Measurements from ENCODE around the gene OOSP4A.
"Not testable (repeated sequence)": the region's sequence is repeated elsewhere in the genome, so short reads cannot be mapped to it uniquely, and the experiment has no call there.

OOSP4A gene

GRCh38 chr11:59981106-59981770 lies 17.4 kb downstream of the OOSP4A start:
- Histone ChIP-seq H3K79me2 (ENCODE audit: control insufficient read depth, insufficient read depth, low read length) (no peaks in the 10 kb centered on the region), H3K4me1 (ENCODE audit: control insufficient read depth, low read depth, low read length) (no peaks in the 10 kb centered on the region), H3K9ac (ENCODE audit: low read length) (no peak overlapping the region), H2BK120ac (ENCODE audit: low read depth, low read length) (no peak overlapping the region), H2BK15ac (replicated peaks; ENCODE audit: low read depth) (no peak overlapping the region), H3K36me3 (ENCODE audit: control insufficient read depth, insufficient read depth, low read length) (no peaks in the 10 kb centered on the region), H3K27ac (ENCODE audit: low read depth, low read length) (no peak overlapping the region), H3K56ac (ENCODE audit: low read length) (no peak overlapping the region), H3K4me3 (ENCODE audit: low read length) (no peak overlapping the region), H2AK5ac (ENCODE audit: low read length) (no peak overlapping the region), H2BK5ac (ENCODE audit: low read length) (no peak overlapping the region), H3K23ac (ENCODE audit: low read length) (no peak overlapping the region), H4K8ac (ENCODE audit: low read depth, low read length) (no peak overlapping the region), H3K79me1 (ENCODE audit: low read length) (no peaks in the 10 kb centered on the region), H4K5ac (ENCODE audit: low read length) (no peak overlapping the region), H3K4ac (ENCODE audit: low read depth, low read length) (no peak overlapping the region), H3K27me3 (ENCODE audit: insufficient read depth, low read length, poor library complexity) (no peaks in the 10 kb centered on the region), H3K4me2 (ENCODE audit: low read length) (no peak overlapping the region), H3K18ac (ENCODE audit: low read length) (no peak overlapping the region)
- no CpG with 5 or more reads among the region's 4 CpGs for WGBS (ENCODE audit: extremely low coverage, insufficient coverage, low lambda C conversion rate)
- no peak for DNase-seq

- not testable (repeated sequence) for H4K5ac ChIP-seq (ENCODE audit: low read length); H2AK5ac ChIP-seq (ENCODE audit: low read length); H2BK5ac ChIP-seq (ENCODE audit: low read length); H4K8ac ChIP-seq (ENCODE audit: low read depth, low read length); H3K79me2 ChIP-seq (ENCODE audit: control insufficient read depth, insufficient read depth, low read length); H2BK120ac ChIP-seq (ENCODE audit: low read depth, low read length); H3K79me1 ChIP-seq (ENCODE audit: low read length); H3K4me3 ChIP-seq (ENCODE audit: low read length); H3K36me3 ChIP-seq (ENCODE audit: control insufficient read depth, insufficient read depth, low read length); H3K23ac ChIP-seq (ENCODE audit: low read length); H3K9ac ChIP-seq (ENCODE audit: low read length); H3K18ac ChIP-seq (ENCODE audit: low read length); H3K4me2 ChIP-seq (ENCODE audit: low read length); H3K56ac ChIP-seq (ENCODE audit: low read length); H3K27me3 ChIP-seq (ENCODE audit: insufficient read depth, low read length, poor library complexity); H3K4me1 ChIP-seq (ENCODE audit: control insufficient read depth, low read depth, low read length); H2BK15ac ChIP-seq (replicated peaks; ENCODE audit: low read depth); H3K27ac ChIP-seq (ENCODE audit: low read depth, low read length); DNase-seq; H3K4ac ChIP-seq (ENCODE audit: low read depth, low read length)
- WGBS (ENCODE audit: extremely low coverage, insufficient coverage, low lambda C conversion rate), result no CpG with 5 or more reads among the region's 4 CpGs
These were observed 18.2 kb downstream of the OOSP4A start for GRCh38 chr11:59982037-59982436.

DNA sequence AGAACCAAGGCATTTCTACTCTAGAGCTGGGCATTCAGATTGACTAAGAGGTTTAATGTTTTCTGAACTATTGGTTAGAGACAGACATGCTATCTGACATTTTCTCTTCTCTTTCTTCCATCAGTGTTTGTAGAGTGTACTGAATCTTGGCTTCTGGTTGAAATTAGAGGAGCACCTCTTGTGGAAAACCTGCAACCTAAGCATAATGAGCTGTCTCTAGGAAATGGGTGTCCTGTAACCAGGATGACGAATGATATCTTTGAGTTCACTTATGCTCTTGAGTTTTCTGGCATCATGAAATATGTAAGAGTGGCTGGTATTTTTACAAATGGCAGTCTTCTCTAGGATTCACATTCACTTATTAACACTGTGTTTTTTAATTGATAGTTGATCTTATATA lies 19.4 kb downstream of the OOSP4A start:
- WGBS (ENCODE audit: extremely low coverage, insufficient coverage, low lambda C conversion rate), result no CpG with 5 or more reads among the region's 1 CpG

GRCh38 chr11:59984368-59984767 lies 20.5 kb downstream of the OOSP4A start:
- H3K4ac ChIP-seq (ENCODE audit: low read depth, low read length), result no peak overlapping the region
- H3K9ac ChIP-seq (ENCODE audit: low read length), result no peak overlapping the region
- no peak overlapping the region for H3K18ac ChIP-seq (ENCODE audit: low read length)
- WGBS (ENCODE audit: extremely low coverage, insufficient coverage, low lambda C conversion rate), result no CpG with 5 or more reads among the region's 3 CpGs
- no peak overlapping the region for H3K23ac ChIP-seq (ENCODE audit: low read length)
- no peaks in the 10 kb centered on the region for H3K36me3 ChIP-seq (ENCODE audit: control insufficient read depth, insufficient read depth, low read length)
- no peaks in the 10 kb centered on the region for H3K79me2 ChIP-seq (ENCODE audit: control insufficient read depth, insufficient read depth, low read length)
- no peak overlapping the region for H2AK5ac ChIP-seq (ENCODE audit: low read length)
- H3K56ac ChIP-seq (ENCODE audit: low read length), result no peak overlapping the region
- H2BK15ac ChIP-seq (replicated peaks; ENCODE audit: low read depth), result no peak overlapping the region
- H3K4me2 ChIP-seq (ENCODE audit: low read length), result no peak overlapping the region
- no peak overlapping the region for H3K27ac ChIP-seq (ENCODE audit: low read depth, low read length)
- H2BK5ac ChIP-seq (ENCODE audit: low read length), result no peak overlapping the region
- DNase-seq, result no peak
- H3K4me1 ChIP-seq (ENCODE audit: control insufficient read depth, low read depth, low read length), result no peaks in the 10 kb centered on the region
- H2BK120ac ChIP-seq (ENCODE audit: low read depth, low read length), result no peak overlapping the region
- no peak overlapping the region for H4K8ac ChIP-seq (ENCODE audit: low read depth, low read length)
- H4K5ac ChIP-seq (ENCODE audit: low read length), result no peak overlapping the region
- H3K4me3 ChIP-seq (ENCODE audit: low read length), result no peak overlapping the region
- no peaks in the 10 kb centered on the region for H3K27me3 ChIP-seq (ENCODE audit: insufficient read depth, low read length, poor library complexity)
- no peaks in the 10 kb centered on the region for H3K79me1 ChIP-seq (ENCODE audit: low read length)

More for the DNA sequence above, 19.4 kb downstream of the OOSP4A start:
- Histone ChIP-seq H3K79me1 (ENCODE audit: low read length) (no peaks in the 10 kb centered on the region), H2BK120ac (ENCODE audit: low read depth, low read length) (no peak overlapping the region), H3K9ac (ENCODE audit: low read length) (no peak overlapping the region), H2BK15ac (replicated peaks; ENCODE audit: low read depth) (no peak overlapping the region), H3K36me3 (ENCODE audit: control insufficient read depth, insufficient read depth, low read length) (no peaks in the 10 kb centered on the region), H3K56ac (ENCODE audit: low read length) (no peak overlapping the region), H3K23ac (ENCODE audit: low read length) (no peak overlapping the region), H3K4ac (ENCODE audit: low read depth, low read length) (no peak overlapping the region), H4K5ac (ENCODE audit: low read length) (no peak overlapping the region), H2AK5ac (ENCODE audit: low read length) (no peak overlapping the region), H4K8ac (ENCODE audit: low read depth, low read length) (no peak overlapping the region), H2BK5ac (ENCODE audit: low read length) (no peak overlapping the region), H3K27ac (ENCODE audit: low read depth, low read length) (no peak overlapping the region), H3K4me1 (ENCODE audit: control insufficient read depth, low read depth, low read length) (no peaks in the 10 kb centered on the region), H3K27me3 (ENCODE audit: insufficient read depth, low read length, poor library complexity) (no peaks in the 10 kb centered on the region), H3K4me2 (ENCODE audit: low read length) (no peak overlapping the region), H3K18ac (ENCODE audit: low read length) (no peak overlapping the region), H3K79me2 (ENCODE audit: control insufficient read depth, insufficient read depth, low read length) (no peaks in the 10 kb centered on the region), H3K4me3 (ENCODE audit: low read length) (no peak overlapping the region)
- DNase-seq, result no peak

DNA sequence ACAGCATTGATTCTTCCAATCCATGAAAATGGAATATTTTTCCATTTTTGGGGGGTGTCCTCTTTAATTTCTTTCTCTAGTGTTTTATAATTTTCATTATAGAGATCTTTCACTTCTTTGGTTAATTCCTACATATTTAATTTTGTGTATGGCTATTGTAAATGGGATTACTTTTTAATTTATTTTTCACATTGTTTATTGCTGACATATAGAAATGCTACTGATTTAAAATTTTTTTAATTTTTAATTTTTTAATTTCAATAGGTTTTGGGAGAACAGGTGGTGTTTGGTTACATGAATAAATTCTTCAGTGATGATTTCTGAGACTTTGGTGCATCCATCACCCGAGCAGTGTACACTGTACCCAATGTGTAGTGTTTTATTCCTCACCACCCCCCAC lies 26.6 kb downstream of the OOSP4A start:
- Histone ChIP-seq H3K4me2 (ENCODE audit: low read length) (no peak overlapping the region), H2BK15ac (replicated peaks; ENCODE audit: low read depth) (no peak overlapping the region), H3K9ac (ENCODE audit: low read length) (no peak overlapping the region), H3K27ac (ENCODE audit: low read depth, low read length) (no peak overlapping the region), H4K8ac (ENCODE audit: low read depth, low read length) (no peak overlapping the region), H4K5ac (ENCODE audit: low read length) (no peak overlapping the region), H2BK120ac (ENCODE audit: low read depth, low read length) (no peak overlapping the region), H3K36me3 (ENCODE audit: control insufficient read depth, insufficient read depth, low read length) (no peaks in the 10 kb centered on the region), H3K79me1 (ENCODE audit: low read length) (no peaks in the 10 kb centered on the region), H3K4ac (ENCODE audit: low read depth, low read length) (no peak overlapping the region), H3K27me3 (ENCODE audit: insufficient read depth, low read length, poor library complexity) (no peaks in the 10 kb centered on the region), H3K79me2 (ENCODE audit: control insufficient read depth, insufficient read depth, low read length) (no peaks in the 10 kb centered on the region), H3K18ac (ENCODE audit: low read length) (no peak overlapping the region), H2AK5ac (ENCODE audit: low read length) (no peak overlapping the region), H2BK5ac (ENCODE audit: low read length) (no peak overlapping the region), H3K4me3 (ENCODE audit: low read length) (no peak overlapping the region), H3K23ac (ENCODE audit: low read length) (no peak overlapping the region), H3K56ac (ENCODE audit: low read length) (no peak overlapping the region), H3K4me1 (ENCODE audit: control insufficient read depth, low read depth, low read length) (no peaks in the 10 kb centered on the region)
- WGBS (ENCODE audit: extremely low coverage, insufficient coverage, low lambda C conversion rate), result no CpG with 5 or more reads among the region's 1 CpG
- no peak for DNase-seq

DNA sequence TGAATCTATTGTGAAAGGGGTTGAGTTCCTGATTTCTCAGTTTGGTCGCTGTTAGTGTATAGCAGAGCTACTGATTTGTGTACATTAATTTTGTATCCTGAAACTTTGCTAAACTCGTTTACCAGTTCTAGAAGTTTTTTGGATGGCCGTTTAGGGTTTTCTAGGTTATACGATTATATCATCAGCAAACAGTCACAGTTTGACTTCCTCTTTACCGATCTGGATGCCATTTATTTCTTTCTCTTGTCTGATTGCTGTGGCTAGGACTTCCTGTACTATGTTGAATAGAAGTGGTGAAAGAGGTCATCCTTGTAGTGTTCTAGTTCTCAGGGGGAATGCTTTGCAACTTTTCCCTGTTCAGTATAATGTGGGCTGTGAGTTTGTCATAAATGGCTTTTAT lies 28.6 kb downstream of the OOSP4A start:
- H3K4ac ChIP-seq (ENCODE audit: low read depth, low read length), result no peak overlapping the region
- no peaks in the 10 kb centered on the region for H3K36me3 ChIP-seq (ENCODE audit: control insufficient read depth, insufficient read depth, low read length)
- H3K4me2 ChIP-seq (ENCODE audit: low read length), result no peak overlapping the region
- H4K8ac ChIP-seq (ENCODE audit: low read depth, low read length), result no peak overlapping the region
- no peak overlapping the region for H2BK5ac ChIP-seq (ENCODE audit: low read length)
- H4K5ac ChIP-seq (ENCODE audit: low read length), result no peak overlapping the region
- no peak overlapping the region for H3K4me3 ChIP-seq (ENCODE audit: low read length)
- no peaks in the 10 kb centered on the region for H3K79me2 ChIP-seq (ENCODE audit: control insufficient read depth, insufficient read depth, low read length)
- H3K18ac ChIP-seq (ENCODE audit: low read length), result no peak overlapping the region
- H3K27me3 ChIP-seq (ENCODE audit: insufficient read depth, low read length, poor library complexity), result no peaks in the 10 kb centered on the region
- no peaks in the 10 kb centered on the region for H3K79me1 ChIP-seq (ENCODE audit: low read length)
- no peak overlapping the region for H2AK5ac ChIP-seq (ENCODE audit: low read length)
- no peak for DNase-seq
- no peak overlapping the region for H3K23ac ChIP-seq (ENCODE audit: low read length)
- no peak overlapping the region for H2BK120ac ChIP-seq (ENCODE audit: low read depth, low read length)
- no peak overlapping the region for H2BK15ac ChIP-seq (replicated peaks; ENCODE audit: low read depth)
- no peaks in the 10 kb centered on the region for H3K4me1 ChIP-seq (ENCODE audit: control insufficient read depth, low read depth, low read length)
- no peak overlapping the region for H3K27ac ChIP-seq (ENCODE audit: low read depth, low read length)
- no peak overlapping the region for H3K9ac ChIP-seq (ENCODE audit: low read length)
- no peak overlapping the region for H3K56ac ChIP-seq (ENCODE audit: low read length)
- WGBS (ENCODE audit: extremely low coverage, insufficient coverage, low lambda C conversion rate), result no CpG with 5 or more reads among the region's 5 CpGs

Data from mesendoderm (in vitro differentiated cells).